Measurements from ENCODE around the gene ITPA.

DNA sequence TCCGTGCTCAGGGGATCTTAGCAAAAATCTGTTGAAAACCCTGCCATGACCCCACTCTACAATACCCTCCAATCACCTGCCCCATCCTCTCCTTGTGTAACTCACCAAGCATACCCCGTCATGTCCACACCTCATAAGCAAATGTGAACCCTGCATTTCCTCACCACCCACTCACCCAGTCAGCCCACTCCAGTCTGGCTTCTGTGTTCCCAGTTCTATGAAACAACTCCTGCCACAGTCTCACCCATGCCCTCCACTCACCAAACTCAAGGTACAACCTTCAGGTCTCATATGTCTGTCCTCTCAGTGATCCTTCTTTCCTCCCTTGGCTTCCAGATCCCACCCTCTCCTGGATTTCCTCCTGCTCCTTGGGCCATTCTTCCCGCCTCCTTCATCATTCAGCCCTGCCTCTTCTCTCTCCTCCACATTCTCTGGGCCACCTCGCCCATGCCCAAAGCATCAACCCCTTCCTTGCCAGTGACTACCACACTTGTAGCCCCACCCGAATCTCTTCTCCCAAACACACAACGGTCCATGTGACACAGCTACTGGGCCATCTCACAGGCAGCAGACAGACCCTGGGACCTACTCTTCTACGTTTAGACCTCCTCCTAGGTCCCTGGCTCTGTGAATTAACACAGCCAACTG lies 13.6 kb upstream of the ITPA start:
- TF ChIP-seq, protein P1, sequence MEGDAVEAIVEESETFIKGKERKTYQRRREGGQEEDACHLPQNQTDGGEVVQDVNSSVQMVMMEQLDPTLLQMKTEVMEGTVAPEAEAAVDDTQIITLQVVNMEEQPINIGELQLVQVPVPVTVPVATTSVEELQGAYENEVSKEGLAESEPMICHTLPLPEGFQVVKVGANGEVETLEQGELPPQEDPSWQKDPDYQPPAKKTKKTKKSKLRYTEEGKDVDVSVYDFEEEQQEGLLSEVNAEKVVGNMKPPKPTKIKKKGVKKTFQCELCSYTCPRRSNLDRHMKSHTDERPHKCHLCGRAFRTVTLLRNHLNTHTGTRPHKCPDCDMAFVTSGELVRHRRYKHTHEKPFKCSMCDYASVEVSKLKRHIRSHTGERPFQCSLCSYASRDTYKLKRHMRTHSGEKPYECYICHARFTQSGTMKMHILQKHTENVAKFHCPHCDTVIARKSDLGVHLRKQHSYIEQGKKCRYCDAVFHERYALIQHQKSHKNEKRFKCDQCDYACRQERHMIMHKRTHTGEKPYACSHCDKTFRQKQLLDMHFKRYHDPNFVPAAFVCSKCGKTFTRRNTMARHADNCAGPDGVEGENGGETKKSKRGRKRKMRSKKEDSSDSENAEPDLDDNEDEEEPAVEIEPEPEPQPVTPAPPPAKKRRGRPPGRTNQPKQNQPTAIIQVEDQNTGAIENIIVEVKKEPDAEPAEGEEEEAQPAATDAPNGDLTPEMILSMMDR (IDR thresholded peaks at IDR 0.05), result no peak
- TF ChIP-seq POLR2A (IDR thresholded peaks at IDR 0.05), result no peak

Measured in body of pancreas (tissue), 4 donors.